Fibroblast of villous mesenchyme (primary cell): Measurements from ENCODE around the gene FREM2. TPM values are rescaled to one million over a fixed set of nuclear protein-coding genes. Genes with fewer than 3 reads are reported as not detected.

Experiments used
- DNase-seq: peaks from one replicate; pipeline ENCODE4 v3.0.0-alpha.2; 2010; ENCODE audit warnings: low read depth
- H3K4me3 ChIP-seq: 2 replicates; pipeline ENCODE4 v1.5.1; 2011; ENCODE audit warnings: low read depth, mild to moderate bottlenecking, low read length
- total RNA-seq: library from RNA; depleted of rRNA; stranded (reverse); fragments of >200 nt; gene quantifications from 2 replicates; pipeline ENCODE4 v1.2.3, GENCODE V29; 2012
- TF ChIP-seq, protein P1 (sequence below): IDR thresholded peaks from 2 replicates; pipeline ENCODE4 v1.5.1; 2012; ENCODE audit warnings: low read depth, mild to moderate bottlenecking, low read length; ENCODE audit not compliant: insufficient read depth

Gene FREM2
- total RNA-seq, 1 donor = not detected

DNA sequence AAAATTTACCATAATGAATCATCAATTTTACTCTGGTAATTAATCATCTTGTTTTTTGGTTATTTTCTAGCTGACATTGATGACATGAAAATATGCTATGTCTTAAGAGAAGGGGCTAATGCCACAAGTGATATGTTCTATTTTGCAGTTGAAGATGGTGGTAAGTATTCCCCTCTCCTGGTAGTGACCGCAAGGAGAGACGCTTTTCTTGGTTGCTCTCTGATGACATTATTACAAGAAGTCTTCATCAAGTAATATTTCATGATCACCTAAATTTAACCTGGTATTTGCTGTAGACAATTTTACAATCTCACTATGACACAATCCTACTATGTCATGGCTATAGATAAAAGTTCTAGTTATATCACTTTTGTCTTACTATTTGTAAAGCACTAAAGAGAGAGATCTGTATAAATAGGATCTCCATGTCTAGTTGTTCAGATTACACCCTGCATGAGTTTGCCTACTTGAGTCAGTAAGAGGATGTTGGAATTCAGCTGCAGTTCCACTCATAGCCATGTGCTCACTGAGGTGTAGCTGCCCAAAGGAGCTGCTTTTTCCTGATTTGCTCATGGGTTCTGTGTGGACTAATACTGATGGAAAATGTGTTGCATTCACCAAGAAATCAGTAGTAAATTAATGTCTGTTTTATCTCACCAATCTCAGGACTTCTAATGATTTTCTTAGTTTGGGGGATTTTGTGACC lies 10.9 kb downstream of the FREM2 start:
- TF ChIP-seq, protein P1, sequence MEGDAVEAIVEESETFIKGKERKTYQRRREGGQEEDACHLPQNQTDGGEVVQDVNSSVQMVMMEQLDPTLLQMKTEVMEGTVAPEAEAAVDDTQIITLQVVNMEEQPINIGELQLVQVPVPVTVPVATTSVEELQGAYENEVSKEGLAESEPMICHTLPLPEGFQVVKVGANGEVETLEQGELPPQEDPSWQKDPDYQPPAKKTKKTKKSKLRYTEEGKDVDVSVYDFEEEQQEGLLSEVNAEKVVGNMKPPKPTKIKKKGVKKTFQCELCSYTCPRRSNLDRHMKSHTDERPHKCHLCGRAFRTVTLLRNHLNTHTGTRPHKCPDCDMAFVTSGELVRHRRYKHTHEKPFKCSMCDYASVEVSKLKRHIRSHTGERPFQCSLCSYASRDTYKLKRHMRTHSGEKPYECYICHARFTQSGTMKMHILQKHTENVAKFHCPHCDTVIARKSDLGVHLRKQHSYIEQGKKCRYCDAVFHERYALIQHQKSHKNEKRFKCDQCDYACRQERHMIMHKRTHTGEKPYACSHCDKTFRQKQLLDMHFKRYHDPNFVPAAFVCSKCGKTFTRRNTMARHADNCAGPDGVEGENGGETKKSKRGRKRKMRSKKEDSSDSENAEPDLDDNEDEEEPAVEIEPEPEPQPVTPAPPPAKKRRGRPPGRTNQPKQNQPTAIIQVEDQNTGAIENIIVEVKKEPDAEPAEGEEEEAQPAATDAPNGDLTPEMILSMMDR = no peak
- no peak overlapping the region for H3K4me3 ChIP-seq
- no peak for DNase-seq

DNA sequence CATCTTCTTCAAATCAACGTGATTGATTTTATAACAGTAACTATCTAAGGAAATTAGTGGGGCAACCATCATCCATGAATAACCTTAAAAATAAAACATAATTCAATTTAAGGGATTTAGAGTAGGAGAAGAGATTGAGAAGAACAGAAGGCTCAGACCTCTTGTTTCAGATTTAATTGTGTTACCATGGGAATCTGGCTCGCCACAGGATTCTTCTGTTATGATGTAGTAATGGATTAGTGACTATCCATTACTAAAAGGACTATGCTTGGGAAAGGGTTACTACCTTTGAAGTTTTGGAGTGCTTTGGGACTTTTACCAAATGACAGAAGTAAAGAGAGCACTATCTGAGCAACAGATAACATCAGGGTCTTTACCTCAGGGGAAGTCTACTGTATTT lies 13.2 kb downstream of the FREM2 start:
- TF ChIP-seq, protein P1 = no peak
- no peak for DNase-seq
- H3K4me3 ChIP-seq = no peak overlapping the region

DNA sequence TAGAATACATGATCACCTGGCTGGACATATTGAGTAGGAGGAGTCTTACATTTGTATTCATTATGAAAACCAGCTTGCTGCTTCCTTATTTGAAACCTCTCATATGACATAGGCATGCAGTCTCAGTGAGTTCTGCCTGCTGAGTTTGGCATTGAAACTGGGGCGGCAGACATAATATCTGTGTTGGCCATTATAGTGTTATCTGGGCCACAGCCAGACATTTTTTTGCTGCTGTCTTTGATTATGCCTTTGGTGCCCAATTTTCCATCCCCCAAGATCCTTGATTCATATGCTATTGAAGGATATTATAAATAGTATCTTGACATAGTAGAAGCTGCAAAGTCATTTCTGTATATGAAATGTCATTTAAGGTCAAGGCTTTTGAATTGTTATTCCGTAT lies 15.8 kb downstream of the FREM2 start:
- DNase-seq = no peak
- TF ChIP-seq, protein P1 = no peak

DNA sequence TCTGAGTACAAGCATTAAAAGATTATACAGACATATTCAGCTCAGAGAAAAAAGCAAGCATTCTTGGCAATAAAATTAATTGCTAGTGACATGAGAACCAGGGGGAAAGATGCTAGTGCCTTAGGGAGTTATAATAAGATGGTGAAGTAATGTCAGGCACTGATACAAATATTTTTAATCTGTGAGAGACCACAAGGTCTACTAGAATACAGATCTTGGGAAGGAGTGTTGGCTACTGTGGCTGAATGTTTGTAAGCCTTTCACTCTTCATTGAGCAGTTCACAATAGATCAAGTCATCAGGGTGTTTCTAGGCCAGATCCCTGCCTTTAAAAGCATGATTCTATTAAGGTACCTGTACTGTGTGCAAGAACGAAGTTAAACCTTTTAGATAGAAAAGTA lies 16.4 kb downstream of the FREM2 start:
- H3K4me3 ChIP-seq = no peak overlapping the region
- DNase-seq = no peak
- TF ChIP-seq, protein P1 = no peak

More for the DNA sequence above, 15.8 kb downstream of the FREM2 start:
- H3K4me3 ChIP-seq = no peak overlapping the region

DNA sequence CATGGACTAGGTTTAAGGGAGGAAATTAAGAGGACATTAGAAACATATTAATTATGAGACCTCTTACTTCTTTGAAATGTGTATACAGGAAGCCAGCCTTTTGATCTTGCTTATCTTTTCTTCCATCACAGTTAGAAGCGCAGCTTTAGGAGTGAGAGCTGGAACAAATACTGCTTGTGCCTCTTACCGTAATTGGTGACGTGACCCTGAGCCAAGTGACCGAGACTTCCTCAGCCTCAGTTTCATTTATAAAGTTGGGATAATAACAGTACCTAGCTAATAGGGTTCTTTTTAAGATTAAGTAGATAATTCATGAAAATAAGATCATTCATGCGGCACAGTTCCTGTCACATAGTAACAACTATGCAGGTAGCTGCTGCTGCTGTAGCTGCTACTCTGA lies 18.5 kb downstream of the FREM2 start:
- DNase-seq = no peak
- no peak overlapping the region for H3K4me3 ChIP-seq
- TF ChIP-seq, protein P1 = no peak

DNA sequence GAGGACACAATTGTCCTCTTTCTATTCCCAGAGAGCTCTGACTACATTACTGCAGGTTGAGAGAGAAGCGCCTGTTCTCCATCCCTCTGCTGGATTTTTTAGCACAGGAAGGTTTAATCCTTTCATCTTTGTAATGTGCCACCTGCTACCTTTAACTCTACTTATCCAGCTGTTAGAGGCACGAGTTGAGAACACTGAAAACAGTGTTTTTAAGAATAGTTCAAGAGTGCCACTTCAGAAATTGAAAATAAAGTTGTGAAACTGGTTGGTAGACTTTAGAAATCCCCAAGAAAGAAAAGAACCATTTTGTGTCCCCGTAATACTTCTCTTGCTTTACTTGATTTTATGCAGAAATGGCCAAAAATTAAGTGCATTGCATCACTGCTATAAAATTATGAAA lies 20.6 kb downstream of the FREM2 start:
- TF ChIP-seq, protein P1 = no peak
- H3K4me3 ChIP-seq = no peak overlapping the region
- DNase-seq = no peak

DNA sequence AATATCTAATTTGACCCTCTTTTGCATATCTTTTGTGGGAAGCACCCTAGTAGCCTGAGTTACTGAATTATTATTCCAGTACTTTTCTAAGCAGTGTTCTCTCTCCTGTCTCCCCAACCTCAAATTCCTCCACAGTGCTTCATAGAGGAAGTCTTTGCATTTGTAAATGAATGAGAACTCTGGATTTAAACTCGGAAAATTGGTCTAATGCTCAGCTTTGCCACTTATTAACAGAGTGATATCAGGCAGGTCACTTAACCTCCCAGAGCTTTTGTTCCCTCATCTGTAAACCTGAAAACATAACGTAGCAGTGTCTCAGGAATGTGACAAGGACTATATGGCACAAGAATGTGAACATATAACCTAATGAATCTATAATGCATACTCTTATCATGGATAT lies 26.2 kb downstream of the FREM2 start:
- H3K4me3 ChIP-seq = no peak overlapping the region
- DNase-seq = no peak
- TF ChIP-seq, protein P1 = no peak
